ENCODE measurements around the gene ZNF648.
"Not testable (repeated sequence)": the region's sequence is repeated elsewhere in the genome, so short reads cannot be mapped to it uniquely, and the experiment has no call there.

ZNF648 gene

GRCh38 chr1:182066934-182067333 is 5.4 kb upstream of the ZNF648 start:
- DNase-seq: no peak

GRCh38 chr1:182065126-182065845 is 3.8 kb upstream of the ZNF648 start:
- DNase-seq: no peak

GRCh38 chr1:182064611-182065010 is 3.1 kb upstream of the ZNF648 start:
- DNase-seq: no peak

GRCh38 chr1:182062223-182062622 is 711 bp upstream of the ZNF648 start:
- DNase-seq: no peak

- no peak for DNase-seq
Measured at GRCh38 chr1:182060877-182061276, 635 bp downstream of the ZNF648 start.

GRCh38 chr1:182059936-182060335 is 1.6 kb downstream of the ZNF648 start:
- no peak for DNase-seq

GRCh38 chr1:182056601-182057366 is 4.7 kb downstream of the ZNF648 start:
- no peak for DNase-seq

GRCh38 chr1:182054698-182055326 is 6.7 kb downstream of the ZNF648 start:
- peak; percentile 79 for DNase-seq

- DNase-seq: no peak
Measured at GRCh38 chr1:182052355-182052754, 9.2 kb downstream of the ZNF648 start.

- no peak for DNase-seq
Measured at GRCh38 chr1:182051938-182052337, 9.6 kb downstream of the ZNF648 start.

GRCh38 chr1:182050481-182051448 is 10.7 kb downstream of the ZNF648 start:
- no peak for DNase-seq

- no peak for DNase-seq
Measured at GRCh38 chr1:182048562-182048961, 12.9 kb downstream of the ZNF648 start.

GRCh38 chr1:182046763-182047162 is 14.7 kb downstream of the ZNF648 start:
- DNase-seq: no peak

- DNase-seq: not testable (repeated sequence)
Measured at GRCh38 chr1:182045481-182045880, 16.0 kb downstream of the ZNF648 start.

- no peak for DNase-seq
Measured at GRCh38 chr1:182041615-182042014, 19.9 kb downstream of the ZNF648 start.

- no peak for DNase-seq
Measured at GRCh38 chr1:182038220-182038619, 23.3 kb downstream of the ZNF648 start.

GRCh38 chr1:182035097-182035770 is 26.3 kb downstream of the ZNF648 start:
- no peak for DNase-seq

- DNase-seq: no peak
Measured at GRCh38 chr1:182032251-182032650, 29.3 kb downstream of the ZNF648 start.

- DNase-seq: peak; percentile 98
Measured at GRCh38 chr1:182029379-182030331, 31.9 kb downstream of the ZNF648 start.

GRCh38 chr1:182029002-182029378 is 32.5 kb downstream of the ZNF648 start:
- DNase-seq: no peak

GRCh38 chr1:182015360-182015759 is 46.2 kb downstream of the ZNF648 start:
- no peak for DNase-seq
